Measurements from ENCODE around the gene EXOSC9.

DNA sequence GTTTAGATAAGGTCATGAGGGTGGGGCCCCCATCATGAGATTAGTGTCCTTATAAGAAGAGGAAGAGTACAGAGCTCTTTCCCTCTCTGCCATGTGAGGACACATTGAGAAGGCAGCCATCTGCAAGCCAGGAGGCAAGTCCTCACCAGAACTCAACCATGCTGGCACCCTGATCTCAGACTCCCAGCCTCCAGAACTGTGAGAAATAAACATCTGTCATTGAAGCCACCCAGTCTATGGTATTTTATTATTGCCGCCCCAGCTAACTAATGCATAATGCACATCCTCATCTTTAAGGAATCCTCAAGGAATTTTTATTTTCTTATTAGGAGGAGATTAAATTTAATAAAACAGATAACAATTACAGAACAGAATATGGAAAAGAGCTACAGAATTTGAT lies 16.7 kb upstream of the EXOSC9 start:
- TF ChIP-seq EZH2 (IDR thresholded peaks at IDR 0.05; ENCODE audit: borderline replicate concordance, low read length) (no peak), CTCF (conservative IDR thresholded peaks at IDR 0.05 in 1 of 2, IDR thresholded peaks at IDR 0.05 in 1 of 2; ENCODE audit: extremely low read depth in 1 of 2, insufficient read depth in 1 of 2, low read depth in 1 of 2, low read length in 2 of 2) (no peak)

Data from mammary epithelial cell (primary cell).